ENCODE measurements around the gene KRT34. TPM values are rescaled to one million over a fixed set of nuclear protein-coding genes. Genes with fewer than 3 reads are reported as not detected.

KRT34 gene
- total RNA-seq, 1 donor from 2014 or later = not detected

DNA sequence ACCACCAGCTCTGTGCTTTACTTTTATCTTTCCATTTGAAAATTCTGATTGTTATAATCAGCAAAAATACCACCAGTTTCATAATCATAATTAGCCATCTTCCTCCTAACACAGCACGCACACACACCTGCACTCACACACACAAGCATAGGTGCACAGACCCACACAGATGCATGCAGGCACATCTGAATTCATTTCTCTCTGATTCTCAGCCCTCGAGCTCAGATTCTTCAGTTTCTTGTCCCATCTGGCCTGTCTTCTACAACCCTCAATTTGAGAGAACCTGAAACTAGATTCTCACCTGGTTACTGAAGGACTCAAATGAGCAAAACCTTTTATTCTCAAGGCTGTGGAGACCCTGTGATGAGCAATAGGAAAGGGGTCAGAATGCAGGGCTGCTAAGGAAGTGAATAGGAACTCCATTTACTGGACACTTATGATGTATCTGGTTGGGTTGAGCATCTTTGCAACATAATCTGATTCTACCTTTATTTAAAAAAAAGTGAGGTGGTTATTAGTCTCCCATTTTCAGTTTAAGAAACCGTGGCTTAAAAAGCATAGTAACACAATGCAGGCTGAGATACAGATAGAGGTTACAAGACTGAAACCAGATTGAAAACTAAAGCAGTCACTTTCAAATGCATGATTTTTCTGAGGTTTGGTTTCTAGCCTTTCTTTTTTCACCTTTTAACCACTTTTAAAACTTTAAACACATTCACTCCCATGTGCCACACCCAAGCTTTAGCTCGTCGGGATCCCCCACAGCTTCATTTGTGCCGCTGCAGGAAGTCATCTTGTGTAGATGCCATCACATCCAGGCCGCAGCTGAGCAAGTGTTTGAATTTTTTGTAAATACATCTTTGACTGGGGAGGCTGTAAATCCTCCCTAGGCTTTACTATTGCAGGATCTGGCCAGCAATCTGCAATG lies 40.9 kb downstream of the KRT34 start:
- Mint-ChIP-seq H3K4me1 (peaks cover 9% of the 10 kb centered on the region), H3K27me3 (peaks cover 10% of the 10 kb centered on the region), H3K27ac (no peak overlapping the region), H3K9me3 (peaks cover 14% of the 10 kb centered on the region), H3K36me3 (ENCODE audit: low read depth) (no peaks in the 10 kb centered on the region), H3K4me3 (no peak overlapping the region)
- DNase-seq = no peak
- intact Hi-C loops (cut with micrococcal nuclease) = no loop called here
- TF ChIP-seq, protein P1, sequence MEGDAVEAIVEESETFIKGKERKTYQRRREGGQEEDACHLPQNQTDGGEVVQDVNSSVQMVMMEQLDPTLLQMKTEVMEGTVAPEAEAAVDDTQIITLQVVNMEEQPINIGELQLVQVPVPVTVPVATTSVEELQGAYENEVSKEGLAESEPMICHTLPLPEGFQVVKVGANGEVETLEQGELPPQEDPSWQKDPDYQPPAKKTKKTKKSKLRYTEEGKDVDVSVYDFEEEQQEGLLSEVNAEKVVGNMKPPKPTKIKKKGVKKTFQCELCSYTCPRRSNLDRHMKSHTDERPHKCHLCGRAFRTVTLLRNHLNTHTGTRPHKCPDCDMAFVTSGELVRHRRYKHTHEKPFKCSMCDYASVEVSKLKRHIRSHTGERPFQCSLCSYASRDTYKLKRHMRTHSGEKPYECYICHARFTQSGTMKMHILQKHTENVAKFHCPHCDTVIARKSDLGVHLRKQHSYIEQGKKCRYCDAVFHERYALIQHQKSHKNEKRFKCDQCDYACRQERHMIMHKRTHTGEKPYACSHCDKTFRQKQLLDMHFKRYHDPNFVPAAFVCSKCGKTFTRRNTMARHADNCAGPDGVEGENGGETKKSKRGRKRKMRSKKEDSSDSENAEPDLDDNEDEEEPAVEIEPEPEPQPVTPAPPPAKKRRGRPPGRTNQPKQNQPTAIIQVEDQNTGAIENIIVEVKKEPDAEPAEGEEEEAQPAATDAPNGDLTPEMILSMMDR (IDR thresholded peaks at IDR 0.05) = no peak
- no peak for ATAC-seq (ENCODE audit: low read depth)
- CTCF ChIA-PET = no interaction called here
- POLR2A ChIA-PET = no interaction called here

GRCh38 chr17:41340494-41340893 lies 41.6 kb downstream of the KRT34 start:
- H3K27me3 Mint-ChIP-seq = peaks cover 10% of the 10 kb centered on the region
- no peaks in the 10 kb centered on the region for H3K36me3 Mint-ChIP-seq (ENCODE audit: low read depth)
- DNase-seq (no peak), ATAC-seq (ENCODE audit: low read depth) (no peak)
- ChIA-PET CTCF (no interaction called here), POLR2A (no interaction called here)
- TF ChIP-seq, protein P1 (IDR thresholded peaks at IDR 0.05) = no peak
- H3K4me3 Mint-ChIP-seq = no peak overlapping the region
- peaks cover 9% of the 10 kb centered on the region for H3K4me1 Mint-ChIP-seq
- peaks cover 14% of the 10 kb centered on the region for H3K9me3 Mint-ChIP-seq
- intact Hi-C loops (cut with micrococcal nuclease) = no loop called here
- no peak overlapping the region for H3K27ac Mint-ChIP-seq

DNA sequence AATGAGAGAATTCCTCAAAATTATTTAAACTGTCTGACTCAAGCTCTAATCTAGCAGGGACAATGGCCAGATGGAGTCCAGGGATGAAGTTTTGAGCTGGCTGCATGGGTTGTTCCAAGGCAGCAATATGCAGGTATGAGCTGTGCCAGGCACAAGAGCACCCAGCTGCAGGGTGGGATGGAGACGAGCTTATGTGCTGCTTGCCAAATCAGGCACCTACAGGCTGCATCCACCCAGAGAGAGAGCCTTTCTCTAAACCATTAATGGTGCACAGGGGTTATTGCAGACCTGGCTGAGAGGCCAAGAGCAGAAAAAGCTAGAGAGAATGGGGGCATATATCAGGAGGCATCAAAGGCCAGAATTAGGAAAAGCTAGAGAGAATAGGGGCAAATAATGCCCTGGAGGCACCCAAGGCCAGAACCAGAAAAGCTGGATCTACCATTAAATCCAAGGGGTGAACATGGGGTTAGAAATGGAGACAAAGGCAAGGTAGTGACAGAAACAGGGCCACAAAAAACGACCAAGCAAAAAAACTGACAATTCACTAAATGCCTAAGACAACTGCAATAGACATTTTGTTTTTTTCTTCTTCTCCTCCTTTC lies 42.4 kb downstream of the KRT34 start:
- TF ChIP-seq, protein P1 (IDR thresholded peaks at IDR 0.05) = no peak
- Mint-ChIP-seq H3K4me1 (peaks cover 11% of the 10 kb centered on the region), H3K4me3 (no peak overlapping the region), H3K27me3 (peaks cover 10% of the 10 kb centered on the region), H3K27ac (no peak overlapping the region), H3K36me3 (ENCODE audit: low read depth) (no peaks in the 10 kb centered on the region), H3K9me3 (peaks cover 14% of the 10 kb centered on the region)
- intact Hi-C loops (cut with micrococcal nuclease) = no loop called here
- CTCF ChIA-PET = no interaction called here
- ATAC-seq (ENCODE audit: low read depth) = no peak
- POLR2A ChIA-PET = no interaction called here
- no peak for DNase-seq

DNA sequence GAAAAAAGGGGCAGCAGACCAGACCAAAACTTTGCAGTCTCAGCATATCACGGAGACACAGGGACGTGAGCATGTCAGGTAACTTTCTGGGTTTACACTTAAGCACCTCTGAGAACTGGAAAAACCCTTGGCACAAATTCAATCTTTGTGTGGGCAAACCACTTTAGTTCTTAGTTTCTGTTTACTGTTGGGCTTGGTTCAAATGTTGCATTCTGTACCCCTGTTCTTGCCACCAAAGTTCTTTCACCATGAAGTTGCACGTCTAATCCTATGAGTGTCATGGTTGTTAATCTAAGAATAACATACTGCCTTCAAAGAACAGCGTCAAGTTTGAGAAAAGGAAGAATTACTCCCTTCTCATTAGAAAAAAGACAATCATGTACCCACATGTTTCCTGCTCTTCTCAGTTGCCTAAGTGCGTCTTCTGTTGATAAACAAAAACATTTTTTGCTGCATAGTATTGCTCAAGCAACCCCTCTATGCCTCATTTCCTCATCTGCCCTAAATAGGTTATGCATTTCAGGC lies 43.1 kb downstream of the KRT34 start:
- POLR2A ChIA-PET = no interaction called here
- no peaks in the 10 kb centered on the region for H3K36me3 Mint-ChIP-seq (ENCODE audit: low read depth)
- H3K4me1 Mint-ChIP-seq = peaks cover 17% of the 10 kb centered on the region
- no peak overlapping the region for H3K4me3 Mint-ChIP-seq
- peaks cover 10% of the 10 kb centered on the region for H3K27me3 Mint-ChIP-seq
- TF ChIP-seq, protein P1 (IDR thresholded peaks at IDR 0.05) = no peak
- CTCF ChIA-PET = no interaction called here
- no peak overlapping the region for H3K27ac Mint-ChIP-seq
- intact Hi-C loops (cut with micrococcal nuclease) = no loop called here
- ATAC-seq (ENCODE audit: low read depth) (no peak), DNase-seq (no peak)
- peaks cover 14% of the 10 kb centered on the region for H3K9me3 Mint-ChIP-seq

- H3K27me3 Mint-ChIP-seq = peaks cover 4% of the 10 kb centered on the region
Observed at GRCh38 chr17:41335747-41336146, 46.4 kb downstream of the KRT34 start.

More at GRCh38 chr17:41335747-41336146, 46.4 kb downstream of the KRT34 start:
- ChIA-PET CTCF (no interaction called here), POLR2A (no interaction called here)
- Mint-ChIP-seq H3K4me1 (peaks cover 19% of the 10 kb centered on the region), H3K4me3 (no peak overlapping the region), H3K27ac (no peak overlapping the region), H3K9me3 (no peaks in the 10 kb centered on the region), H3K36me3 (ENCODE audit: low read depth) (no peaks in the 10 kb centered on the region)
- DNase-seq (no peak), ATAC-seq (ENCODE audit: low read depth) (no peak)
- intact Hi-C loops (cut with micrococcal nuclease) = no loop called here
- TF ChIP-seq, protein P1 (IDR thresholded peaks at IDR 0.05) = no peak

Measured in activated B cell treated with CpG ODN at 0.5 μM for 24 hours (primary cell).